Suprapubic skin (tissue), 4 donors: ENCODE data around the gene HSPG2.

Source experiments
- POLR2A ChIP-seq, 2 donors: fragments of 450-650 bp; IDR thresholded peaks; one replicate each; pipeline ENCODE4 v1.6.1; 2017; ENCODE audit warnings: antibody characterized with exemption in 2 of 2, mild to moderate bottlenecking in 2 of 2, moderate library complexity in 2 of 2
- POLR2AphosphoS5 ChIP-seq, 3 donors: sonication (generic); formaldehyde crosslinking; IDR thresholded peaks; one replicate each; pipeline ENCODE4 v1.6.1; 2017; ENCODE audit warnings: antibody characterized with exemption in 3 of 3

DNA sequence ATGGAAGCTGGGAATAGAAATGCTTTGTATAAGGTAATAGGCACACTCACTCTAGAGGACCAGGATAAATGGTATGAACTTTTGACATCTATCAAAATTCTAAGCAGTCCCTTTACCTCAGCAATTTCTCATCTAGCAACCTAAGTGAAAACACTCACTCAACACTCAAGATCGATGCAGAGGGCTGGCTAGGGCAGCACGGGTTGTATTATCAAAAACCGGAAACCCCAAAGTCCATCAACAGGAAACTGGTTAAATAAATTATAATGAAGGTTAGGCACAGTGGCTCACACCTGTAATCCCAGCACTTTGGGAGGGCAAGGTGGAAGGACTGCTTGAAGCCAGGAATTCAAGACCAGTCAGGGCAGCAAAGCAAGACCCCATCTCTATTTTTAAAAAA is 163.5 kb downstream of the HSPG2 start:
- no peak for TF ChIP-seq POLR2A (IDR thresholded peaks at IDR 0.05)
- no peak for TF ChIP-seq POLR2AphosphoS5 (IDR thresholded peaks at IDR 0.05)
